Body of pancreas (tissue), 4 donors: ENCODE data around the gene ZNF611.

ENCODE experiments used
- CTCF ChIP-seq, 7 experiments: fragments of 450-650 bp in 4 of 7; fragments of 200-600 bp in 3 of 7; sonication (generic) in 3 of 7; IDR thresholded peaks; one replicate each; pipeline ENCODE4 v1.5.1; 2016 to 2019; ENCODE audit warnings: antibody characterized with exemption in 7 of 7
- POLR2A ChIP-seq, 3 donors: fragments of 450-650 bp; IDR thresholded peaks; one replicate each; pipeline ENCODE4 v1.6.1; 2016; ENCODE audit warnings: antibody characterized with exemption in 3 of 3, mild to moderate bottlenecking in 2 of 3

GRCh38 chr19:52691215-52691610 lies 43.6 kb downstream of the ZNF611 start:
- no peak for TF ChIP-seq CTCF (IDR thresholded peaks at IDR 0.05)
- no peak for TF ChIP-seq POLR2A (IDR thresholded peaks at IDR 0.05)
